Measurements from ENCODE around the gene ANKRD39. TPM values are rescaled to one million over a fixed set of nuclear protein-coding genes. Genes with fewer than 3 reads are reported as not detected.

ANKRD39 gene
- total RNA-seq, 2 donors from 2014 or later = 9.5 to 11.7 TPM

DNA sequence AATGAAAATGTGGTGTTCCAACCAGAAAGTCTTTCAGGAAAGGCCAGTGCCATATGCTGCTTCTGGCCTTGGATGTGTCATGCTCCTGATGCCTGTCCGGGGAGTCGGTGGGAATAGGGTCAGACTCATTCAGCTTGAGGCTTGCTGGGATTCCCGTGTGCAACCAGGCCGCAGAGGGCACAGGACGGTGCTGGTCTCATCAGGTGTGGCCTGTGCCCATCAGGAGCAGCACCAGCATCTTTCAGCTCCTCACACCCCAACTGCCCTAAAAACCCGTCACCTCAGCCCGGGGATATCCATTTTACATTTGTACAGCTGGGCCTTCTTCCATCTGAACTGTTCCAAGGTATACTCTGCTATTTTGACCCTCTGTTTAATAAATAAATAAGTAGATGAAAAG lies 55.1 kb downstream of the ANKRD39 start:
- ATAC-seq (no peak), DNase-seq (no peak)
- intact Hi-C loops (cut with DNase I, micrococcal nuclease) = loop anchor here in 1 of 2 donors (5.0 kb wide), 1 partner anchor 165 kb away; the partner anchor contains the start of gene KANSL3

DNA sequence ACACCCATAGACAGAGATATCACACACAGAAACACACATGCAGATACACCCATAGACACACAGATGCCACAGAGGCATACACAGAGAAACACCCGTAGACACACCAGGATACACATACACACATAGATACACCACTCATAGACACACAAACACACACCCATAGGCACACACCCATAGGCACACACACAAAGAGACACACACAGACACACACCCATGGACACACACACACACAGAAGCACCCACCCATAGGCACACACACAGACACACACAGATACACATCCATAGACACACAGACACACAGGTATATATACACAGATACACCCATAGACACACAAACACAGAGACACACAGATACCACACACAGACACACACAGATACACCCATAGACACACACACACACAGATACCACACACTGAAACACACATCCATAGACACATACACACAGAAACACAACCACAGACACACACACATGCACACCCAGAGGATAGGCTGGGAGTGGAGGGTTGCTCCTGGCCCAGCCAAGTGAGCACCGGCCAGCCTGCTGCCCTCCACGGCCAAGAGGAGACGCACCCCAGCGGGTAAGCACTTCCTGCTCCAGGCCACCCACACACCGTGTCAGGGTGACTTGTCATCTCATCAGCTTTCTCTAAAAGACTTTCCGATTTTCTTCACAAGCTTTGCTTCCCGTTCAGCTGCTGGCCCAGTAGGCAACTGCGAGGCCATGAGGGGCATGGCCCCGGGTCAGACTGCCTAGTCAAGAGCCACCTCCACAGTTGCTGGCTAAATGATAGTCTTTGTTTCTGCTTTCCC lies 55.8 kb downstream of the ANKRD39 start:
- DNase-seq (no peak), ATAC-seq (no peak)
- intact Hi-C loops (cut with DNase I, micrococcal nuclease) = loop anchor here in 1 of 2 donors (5.0 kb wide), 1 partner anchor 165 kb away; the partner anchor contains the start of gene KANSL3

DNA sequence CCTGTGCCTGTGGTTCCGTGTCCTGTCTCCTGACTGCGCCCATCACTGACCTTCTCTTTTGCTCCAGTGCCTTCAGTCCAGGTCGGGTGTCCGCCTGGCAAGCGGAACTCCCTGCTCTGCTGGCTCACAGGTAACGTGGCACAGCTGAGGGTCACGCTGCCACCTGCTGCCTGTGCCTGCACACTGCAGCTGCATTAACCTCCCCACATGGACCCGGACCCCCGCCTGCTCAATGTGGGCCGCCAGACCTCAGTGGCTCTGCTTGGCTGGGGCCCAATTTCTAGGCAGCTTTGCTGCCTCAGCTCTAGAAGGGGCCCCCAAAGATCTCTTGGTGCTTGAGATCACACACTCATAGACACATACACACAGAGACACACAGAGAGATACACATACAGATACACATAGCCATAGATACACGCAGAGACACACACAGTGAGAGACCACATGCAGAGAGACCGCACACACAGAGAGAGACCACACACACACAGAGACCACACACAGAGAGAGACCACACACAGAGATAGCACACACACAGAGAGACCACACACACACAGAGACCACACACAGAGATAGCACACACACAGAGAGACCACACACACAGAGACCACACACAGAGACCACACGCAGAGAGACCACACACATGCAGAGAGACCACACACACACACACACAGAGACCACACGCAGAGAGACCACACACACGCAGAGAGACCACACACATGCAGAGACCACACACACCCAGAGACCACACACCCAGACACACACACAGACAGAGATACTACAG lies 56.6 kb downstream of the ANKRD39 start:
- DNase-seq (peak; percentile 79 to 85), ATAC-seq (peak; percentile 93)
- intact Hi-C loops (cut with DNase I, micrococcal nuclease) = loop anchor here in 1 of 2 donors (5.0 kb wide), 1 partner anchor 164 kb away; the partner anchor contains the start of gene KANSL3

DNA sequence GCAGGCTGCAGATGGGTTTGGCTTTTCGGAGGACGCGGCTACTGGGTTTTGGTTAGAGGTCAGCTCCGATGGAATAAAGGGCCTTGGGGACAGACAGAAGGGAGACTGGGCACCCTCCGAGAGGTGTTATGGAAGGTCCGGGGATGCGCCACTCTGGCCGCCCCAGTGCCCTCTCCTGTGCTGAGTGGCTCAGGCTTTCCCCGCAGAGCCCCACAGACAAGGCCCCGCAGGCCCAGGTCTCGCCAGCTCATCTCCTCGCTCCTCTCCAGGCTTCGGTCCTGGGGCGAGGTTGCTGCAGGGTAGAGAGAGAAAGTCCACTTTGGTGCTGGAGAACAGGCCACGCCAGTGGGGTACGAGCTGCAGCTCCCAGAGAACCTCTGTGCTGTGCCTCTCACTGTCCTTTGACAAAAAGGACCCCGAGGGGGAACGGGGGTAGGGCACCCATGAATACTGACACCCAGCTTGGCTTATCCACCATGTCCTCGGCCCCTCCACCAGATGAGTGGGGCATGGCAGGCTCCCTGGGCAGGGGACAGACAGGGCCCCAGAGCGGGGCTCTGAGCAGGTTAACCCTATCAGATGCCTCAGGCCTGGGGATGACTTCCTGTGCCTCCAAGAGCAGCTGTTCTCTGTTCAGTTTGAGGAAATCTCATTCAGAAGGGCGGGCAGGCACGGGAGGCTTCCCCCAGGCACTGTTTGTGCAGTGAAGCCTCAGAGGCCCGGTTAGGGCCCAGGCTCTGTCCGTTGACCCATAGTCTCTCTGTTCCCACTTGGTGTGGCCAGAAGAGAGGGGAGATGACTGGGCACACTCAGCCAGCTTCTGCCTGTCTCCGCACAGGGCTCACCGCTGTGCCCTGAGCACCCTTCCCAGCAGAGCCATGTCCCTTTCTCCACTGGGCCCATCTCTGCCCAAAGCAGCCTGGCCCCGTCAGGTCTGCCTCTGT lies 57.5 kb downstream of the ANKRD39 start:
- DNase-seq (no peak), ATAC-seq (peak; percentile 14)
- intact Hi-C loops (cut with DNase I, micrococcal nuclease) = loop anchor here in 1 of 2 donors (5.0 kb wide), 1 partner anchor 163 kb away; the partner anchor contains the start of gene KANSL3

DNA sequence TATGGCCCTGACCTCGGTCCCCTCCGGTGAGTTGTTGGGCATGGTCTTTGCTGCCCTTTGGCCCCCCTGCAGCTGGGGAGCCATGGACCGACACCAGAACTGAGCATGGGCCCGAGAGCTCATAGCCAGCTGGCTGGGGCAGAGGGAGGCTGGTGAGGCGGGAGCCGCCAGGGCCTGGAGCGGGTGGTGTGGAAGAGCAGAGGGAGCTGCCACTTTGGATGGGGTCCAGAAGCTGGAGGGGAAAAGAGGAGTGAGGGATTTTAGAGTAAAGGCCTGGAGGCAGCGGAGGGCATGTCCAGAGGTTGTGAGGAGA lies 58.2 kb downstream of the ANKRD39 start:
- intact Hi-C loops (cut with DNase I, micrococcal nuclease) = no loop called here
- no peak for DNase-seq

DNA sequence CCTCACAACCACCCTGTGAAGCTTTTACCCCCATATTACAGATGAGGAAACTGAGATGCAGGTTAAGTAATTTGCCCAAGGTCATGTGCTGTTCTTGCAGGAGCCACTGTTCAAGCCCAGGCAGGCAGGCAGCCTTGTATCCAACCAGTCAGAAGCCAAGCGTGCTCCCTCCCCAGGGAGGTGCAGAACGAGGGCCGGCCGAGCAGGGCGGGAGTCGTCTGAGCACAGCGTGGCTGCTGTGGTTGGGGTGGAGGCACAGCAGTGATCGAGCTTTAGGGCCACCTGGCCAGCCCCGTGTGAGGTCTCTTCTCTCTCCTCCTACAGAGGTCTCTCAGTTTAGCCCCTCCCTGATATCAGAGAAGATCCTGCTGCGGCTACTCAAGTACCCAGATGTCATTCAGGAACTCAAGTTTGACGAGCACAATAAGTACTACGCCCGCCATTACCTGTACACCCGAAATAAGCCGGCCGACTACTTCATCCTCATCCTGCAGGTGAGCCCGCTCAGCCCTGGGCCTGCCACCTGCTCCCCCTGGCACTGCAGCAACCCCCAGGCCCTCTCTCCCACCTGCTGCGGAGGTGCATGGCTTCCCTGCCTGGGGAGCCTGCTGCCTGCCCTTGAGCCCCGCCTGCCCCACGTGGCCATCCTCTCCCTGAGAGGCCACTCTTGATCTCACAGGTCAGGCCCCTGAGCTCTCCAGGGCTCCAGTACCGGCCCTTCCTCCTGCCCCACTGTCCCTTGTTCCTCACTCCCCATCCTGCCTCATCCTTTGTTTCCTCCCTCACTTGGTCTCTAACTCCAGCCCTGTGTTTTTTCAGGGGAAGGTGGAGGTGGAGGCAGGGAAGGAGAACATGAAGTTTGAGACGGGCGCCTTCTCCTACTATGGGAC lies 58.8 kb downstream of the ANKRD39 start:
- intact Hi-C loops (cut with DNase I, micrococcal nuclease) = no loop called here
- no peak for ATAC-seq

More for the DNA sequence above, 58.2 kb downstream of the ANKRD39 start:
- ATAC-seq = no peak

More for the DNA sequence above, 58.8 kb downstream of the ANKRD39 start:
- no peak for DNase-seq

Small RNA genes within 50 kb of the gene (microRNA-seq; reads per million reads assigned to microRNA genes)
- 9.6 to 12.2 reads per million in 2 donors for gene MIR3127

Other genes starting within 250 kb of the ANKRD39 start
- 10 to 100 TPM; 39.3 to 40.7 TPM for gene KANSL3, start 219.7 kb downstream of the ANKRD39 start, total RNA-seq
- under 1 TPM in 1 of 2 donors, not detected in 1; 0.08 TPM for gene FER1L5, start 215.3 kb downstream of the ANKRD39 start, total RNA-seq
- 10 to 100 TPM; 14.6 to 16.3 TPM for gene LMAN2L, start 118.0 kb downstream of the ANKRD39 start, total RNA-seq
- 100 to 1,000 TPM in 1 of 2 donors, 10 to 100 TPM in 1; 98.5 to 142 TPM for gene CNNM4, start 97.1 kb downstream of the ANKRD39 start, total RNA-seq
- 10 to 100 TPM; 25.4 to 25.8 TPM for gene CNNM3, start 41.7 kb downstream of the ANKRD39 start, total RNA-seq
- 1 to 10 TPM; 3.7 to 4.3 TPM for gene ANKRD23, start 14.0 kb downstream of the ANKRD39 start, total RNA-seq
- gene SEMA4C, start 12.1 kb upstream of the ANKRD39 start, total RNA-seq = 10 to 100 TPM; 13.2 to 17.5 TPM
- under 1 TPM; 0.22 to 0.34 TPM for gene FAM178B, start 128.6 kb upstream of the ANKRD39 start, total RNA-seq
- 1 to 10 TPM; 5.6 to 6.1 TPM for gene FAHD2B, start 236.9 kb upstream of the ANKRD39 start, total RNA-seq

Data from left colon (tissue), 2 donors.